HG03460 (cell line): Measurements from ENCODE around the gene CABLES2.
A peak's percentile ranks its signal among the peaks of the same experiment; 100 is the strongest.

Experiments used
- ATAC-seq: cut with Tn5 transposase; IDR thresholded peaks from one replicate; pipeline ENCODE4 v1.9.1; 2021; ENCODE audit not compliant: unreplicated experiment

CABLES2 gene

DNA sequence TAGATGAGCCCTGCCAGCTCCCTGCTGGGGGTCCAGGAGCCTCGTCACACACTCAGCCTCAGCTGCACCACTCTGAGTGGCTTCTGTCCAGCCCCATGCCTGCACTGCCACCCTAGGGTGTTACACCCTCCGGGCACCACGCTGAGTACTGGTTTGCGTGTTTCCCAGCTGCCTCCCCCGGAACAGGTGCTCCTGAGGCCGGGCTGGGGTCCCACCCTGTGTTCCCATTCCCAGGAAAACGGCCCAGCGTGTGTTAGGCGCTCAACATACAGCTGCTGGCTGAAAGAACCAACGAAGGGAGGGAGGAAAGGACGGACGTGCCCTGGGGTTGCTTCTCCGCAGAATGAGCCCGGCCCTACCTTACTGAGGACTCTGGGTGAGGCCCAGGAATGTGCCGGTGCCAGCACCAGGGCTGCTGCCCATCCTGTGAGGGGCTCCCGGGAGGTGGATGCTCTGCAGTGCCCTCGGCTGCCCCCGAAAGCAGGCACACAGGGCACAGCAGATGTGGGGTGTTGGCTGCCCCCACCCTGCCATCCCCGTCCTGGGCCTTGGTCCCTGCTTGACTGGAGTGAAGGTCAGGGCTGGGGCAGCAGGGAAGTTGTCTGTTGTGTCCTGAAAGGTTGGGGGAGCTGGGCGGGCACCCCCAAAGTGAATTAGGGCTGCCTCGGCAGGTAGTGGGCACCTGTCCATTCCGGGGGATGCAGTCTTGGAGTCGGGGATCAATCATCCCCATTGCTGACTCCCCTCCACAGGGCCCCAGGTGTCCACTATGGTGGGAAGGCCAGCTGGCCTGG is 56.3 kb downstream of the CABLES2 start:
- no peak for ATAC-seq

DNA sequence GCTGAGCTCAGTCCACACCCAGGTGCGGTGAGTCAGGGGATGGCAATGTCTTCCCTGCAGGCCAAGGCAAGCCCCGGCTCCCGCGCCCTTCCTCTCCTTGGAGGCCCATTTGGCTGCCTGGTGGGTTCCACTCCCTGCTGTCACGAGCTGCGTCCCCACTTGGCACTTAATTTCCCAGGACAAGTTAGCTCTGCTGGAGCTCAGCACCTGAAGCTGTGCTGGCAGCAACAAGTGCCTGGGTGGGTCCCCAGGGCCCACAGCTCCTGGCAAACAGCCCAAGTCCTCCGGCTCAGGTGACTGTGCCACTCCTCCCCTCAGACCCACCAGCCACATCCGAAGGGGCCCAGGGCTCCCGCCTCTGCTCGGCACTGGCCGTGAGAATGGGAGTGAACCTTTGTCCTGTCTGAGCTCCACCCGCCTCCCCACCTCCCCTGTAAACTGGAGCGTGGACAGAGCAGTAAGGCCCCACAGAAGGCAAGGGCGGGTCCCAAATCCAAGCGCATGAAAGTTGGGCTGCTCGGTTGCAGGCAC is 56.9 kb downstream of the CABLES2 start:
- no peak for ATAC-seq

DNA sequence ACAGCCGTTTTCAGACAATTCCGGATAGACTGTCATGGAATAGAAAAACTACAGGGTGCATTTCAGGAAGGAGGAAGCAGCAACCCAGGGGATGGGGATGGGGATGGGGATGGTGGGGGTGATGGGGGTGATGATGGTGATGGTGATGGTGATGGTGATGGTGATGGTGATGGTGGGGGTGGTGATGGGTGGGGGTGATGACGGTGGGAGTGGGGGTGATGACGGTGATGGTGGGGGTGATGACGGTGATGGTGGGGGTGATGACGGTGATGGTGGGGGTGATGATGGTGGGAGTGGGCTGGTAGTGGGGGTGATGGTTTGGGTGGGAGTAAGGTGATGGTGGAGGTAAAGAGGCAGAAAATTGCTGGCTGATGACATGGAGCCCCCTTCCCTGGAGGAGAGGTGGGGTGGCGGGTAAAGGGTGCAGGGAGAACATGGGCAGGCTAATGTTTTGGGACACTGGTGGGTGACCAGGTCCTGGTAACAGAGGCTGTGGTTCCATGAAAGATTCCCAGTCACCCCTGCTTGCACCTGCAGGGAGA is 57.5 kb downstream of the CABLES2 start:
- ATAC-seq = no peak

DNA sequence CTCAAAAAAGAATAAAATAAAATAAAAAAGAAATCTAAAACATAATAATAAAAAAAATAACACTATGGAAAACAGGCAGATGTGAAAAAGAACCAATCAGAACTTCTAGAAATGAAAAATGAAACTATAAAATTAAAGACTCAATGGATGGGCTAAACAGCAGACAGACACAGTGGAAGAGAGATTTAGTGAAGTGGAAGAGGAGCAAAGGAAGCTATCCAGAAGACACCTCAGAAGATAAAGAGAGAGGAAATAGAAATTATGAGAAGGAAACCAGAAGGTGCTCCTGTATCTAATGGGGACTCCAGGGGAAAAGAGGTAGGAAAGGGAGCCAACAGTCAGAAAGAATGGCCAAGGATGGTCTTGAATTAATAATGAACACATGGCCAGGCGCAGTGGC is 58.5 kb downstream of the CABLES2 start:
- no peak for ATAC-seq

DNA sequence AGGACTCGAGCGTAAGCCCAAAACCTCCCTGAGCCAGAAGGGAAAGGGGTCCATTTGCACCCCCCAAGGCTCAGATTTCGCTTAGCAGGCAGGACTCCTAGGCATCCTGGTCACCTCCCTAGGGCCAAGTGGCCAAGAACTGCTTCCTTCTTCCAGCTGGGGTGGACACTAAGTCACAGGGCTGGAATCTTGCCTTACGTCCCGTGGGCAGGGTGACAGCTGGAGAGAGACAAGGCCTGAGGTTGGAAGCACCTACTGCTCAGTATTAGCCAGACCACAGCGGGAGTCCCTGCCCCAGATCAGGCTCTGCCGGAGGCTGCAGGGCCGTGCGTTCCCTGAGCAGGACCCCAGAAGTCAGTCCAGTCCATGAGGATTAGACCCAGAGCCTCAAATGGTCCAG is 59.6 kb downstream of the CABLES2 start:
- no peak for ATAC-seq

DNA sequence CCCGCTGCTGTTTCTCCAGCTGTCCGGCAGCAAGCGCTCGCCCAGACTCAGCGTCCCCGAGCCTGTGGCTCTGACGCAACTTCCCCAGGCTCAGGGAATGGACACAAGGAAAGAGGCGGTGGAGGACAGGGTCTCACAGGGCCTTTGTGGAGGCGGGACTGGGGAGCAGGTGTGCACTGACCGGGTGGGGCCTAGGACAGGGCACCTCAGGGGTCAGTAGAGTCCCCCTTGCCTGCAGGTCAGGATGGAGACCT is 60.0 kb downstream of the CABLES2 start:
- ATAC-seq = no peak

DNA sequence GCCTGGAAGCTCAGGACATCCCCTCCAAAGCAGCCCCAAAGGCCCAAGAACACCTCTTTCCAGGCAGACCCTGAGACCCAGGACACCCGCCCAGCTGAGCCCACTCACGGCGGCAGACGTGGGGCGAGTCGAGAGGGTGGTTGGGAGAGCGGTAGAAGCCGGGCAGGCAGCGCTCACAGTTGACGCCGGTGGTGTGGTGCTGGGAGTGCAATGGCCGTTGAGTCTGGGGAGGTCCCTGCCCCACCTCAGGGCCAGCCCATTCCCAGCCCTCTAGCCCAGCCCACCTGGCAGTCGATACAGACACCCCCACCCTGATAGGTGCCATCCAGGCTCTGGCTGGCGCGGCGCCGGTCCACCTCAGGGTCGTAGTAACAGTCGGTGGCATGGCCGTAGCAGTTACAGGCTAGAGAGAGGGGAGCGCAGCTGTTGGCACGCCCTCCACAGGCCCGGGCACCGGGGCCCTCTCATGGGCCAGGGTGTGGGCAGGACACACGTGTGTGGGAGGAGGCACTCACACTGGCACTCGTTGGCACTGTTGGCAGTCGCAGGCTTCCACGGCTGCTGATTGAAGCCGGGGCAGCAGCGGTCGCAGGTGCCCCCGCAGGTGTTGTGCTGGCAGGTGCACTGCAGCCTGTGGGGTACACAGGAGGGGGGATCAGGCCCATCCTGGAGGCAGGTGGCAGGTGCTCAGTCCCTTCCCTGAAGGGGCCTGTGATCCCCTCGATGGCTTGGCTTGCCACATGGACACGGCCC is 60.5 kb downstream of the CABLES2 start:
- no peak for ATAC-seq

DNA sequence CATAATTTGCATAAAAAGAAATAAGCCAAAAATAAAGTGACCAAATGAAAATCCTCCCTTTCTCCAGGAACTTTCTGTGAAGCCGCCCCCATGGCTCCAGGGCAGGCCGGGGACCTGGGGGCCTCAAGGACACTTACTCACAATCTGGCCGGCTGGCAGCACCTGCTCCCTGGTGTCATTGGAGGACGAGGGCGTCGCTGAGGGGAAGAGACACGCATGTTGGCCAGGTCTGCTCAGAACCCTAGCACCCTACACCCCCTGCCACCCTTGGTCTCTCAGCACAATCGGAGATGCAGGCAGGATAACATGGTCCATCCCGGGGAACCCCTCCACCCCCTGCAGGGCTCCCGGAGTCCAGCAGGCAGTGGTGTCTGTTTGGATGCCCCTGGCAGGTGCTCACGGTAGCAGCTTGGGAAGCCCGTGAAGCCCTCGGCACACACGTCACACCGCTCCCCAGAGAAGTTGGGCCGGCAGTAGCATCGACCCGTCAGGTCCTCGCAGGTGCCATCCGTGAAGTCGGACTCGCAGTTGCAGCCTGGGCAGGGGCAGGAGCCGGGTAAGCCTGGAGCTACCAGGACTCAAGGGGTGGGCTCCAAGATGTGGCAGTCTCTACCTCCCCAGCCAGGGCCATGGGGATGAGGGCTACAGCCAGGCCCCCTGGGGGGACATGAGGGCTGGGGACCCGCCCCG is 61.3 kb downstream of the CABLES2 start:
- ATAC-seq = no peak

DNA sequence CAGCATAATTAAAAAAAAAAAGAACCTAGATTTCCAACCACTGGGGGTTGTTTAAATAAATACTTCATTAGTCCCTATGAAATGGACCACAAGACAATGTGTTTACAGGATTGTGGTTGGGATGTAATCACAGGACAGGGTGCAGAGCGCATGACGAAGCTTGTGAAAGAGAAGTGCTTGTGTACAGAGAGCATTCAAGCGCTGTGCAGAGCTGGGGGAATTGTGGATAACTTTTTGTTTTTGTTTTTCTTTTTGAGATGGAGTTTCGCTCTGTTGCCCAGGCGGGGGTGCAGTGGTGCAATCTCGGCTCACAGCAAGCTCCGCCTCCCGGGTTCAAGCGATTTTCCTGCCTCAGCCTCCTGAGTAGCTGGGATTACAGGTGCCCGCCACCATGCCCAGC is 62.3 kb downstream of the CABLES2 start:
- ATAC-seq = no peak

DNA sequence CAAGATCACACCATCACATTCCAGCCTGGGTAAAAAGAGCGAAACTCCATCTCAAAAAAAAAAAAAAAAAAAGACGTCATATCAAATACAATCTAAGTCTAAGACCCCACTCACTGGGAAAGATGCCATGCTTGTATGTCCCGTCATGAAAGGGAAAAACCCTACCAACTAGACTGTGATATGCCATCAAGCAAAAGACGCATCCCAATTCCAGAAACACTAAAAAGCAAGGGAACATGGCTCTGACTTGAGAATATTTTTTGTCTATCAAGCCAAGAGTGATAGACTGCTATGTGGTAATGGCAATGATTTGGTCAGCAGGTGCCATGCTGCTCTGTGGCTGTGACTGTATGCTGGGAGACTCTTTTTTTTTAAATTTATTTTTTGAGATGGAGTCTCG is 63.0 kb downstream of the CABLES2 start:
- ATAC-seq = no peak

DNA sequence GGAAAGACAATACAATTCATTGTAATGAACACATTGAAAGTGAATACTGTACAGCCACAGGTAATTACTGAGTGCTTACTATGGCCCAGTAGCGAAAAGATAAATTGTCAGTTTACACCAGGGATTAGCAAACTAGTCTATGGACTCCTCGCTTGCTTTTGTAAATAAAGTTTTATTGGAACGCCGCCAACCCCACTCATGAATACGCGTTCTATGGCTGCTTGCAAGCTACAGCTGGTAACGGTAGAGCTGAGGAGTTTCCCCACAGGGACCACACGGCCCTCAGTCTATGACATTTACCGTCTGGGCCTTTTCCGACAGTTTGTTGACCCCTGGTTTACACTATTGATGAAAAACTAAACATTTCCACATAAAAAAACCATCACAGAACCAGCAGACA is 64.2 kb downstream of the CABLES2 start:
- no peak for ATAC-seq

DNA sequence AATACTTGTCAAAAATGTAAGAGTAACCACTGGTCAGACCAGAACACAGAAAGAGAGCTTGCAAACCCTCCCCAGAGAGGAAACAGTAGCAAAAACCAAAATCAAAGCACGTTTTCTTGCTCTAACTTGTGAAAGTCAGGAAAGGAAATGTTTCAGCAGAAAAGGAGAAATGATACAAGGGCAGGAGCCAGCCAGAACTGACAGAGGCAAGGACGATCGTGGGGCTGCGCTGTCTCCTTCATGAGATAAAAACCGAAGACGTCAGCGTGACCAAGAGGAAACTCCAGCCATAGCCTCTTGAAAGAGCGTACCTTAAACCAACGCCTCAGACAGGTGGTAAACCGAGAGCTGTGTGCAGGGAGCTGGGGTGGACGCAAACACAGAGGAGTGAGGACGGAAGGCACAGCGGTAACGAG is 67.4 kb downstream of the CABLES2 start:
- ATAC-seq = peak; percentile 64
